SK-N-SH (cell line): Measurements from ENCODE around the gene OR10A4. TPM values are rescaled to one million over a fixed set of nuclear protein-coding genes. Genes with fewer than 3 reads are reported as not detected.

ENCODE experiments used
- CTCF ChIA-PET: fragments of 300-600, 350-600 bp; formaldehyde crosslinking; extraction: SDS; loops from one replicate; lab custom pipeline; 2021; lab: Yijun Ruan, JAX
- POLR2A ChIA-PET: fragments of 350-600 bp; sonication (Branson Sonifier 250); formaldehyde crosslinking; extraction: SDS; loops from one replicate; lab custom pipeline; 2020; ENCODE audit warnings: antibody characterized with exemption, inconsistent platforms; lab: Yijun Ruan, JAX
- DNase-seq: peaks from one replicate; pipeline ENCODE4 v3.0.0; 2012
- H2AFZ ChIP-seq: fragments of 200-600 bp; sonication (generic); 2 replicates; pipeline ENCODE4 v1.8.1; 2016; ENCODE audit warnings: antibody characterized with exemption, mild to moderate bottlenecking, low read depth
- H3F3A ChIP-seq: fragments of 200-600 bp; sonication (generic); replicated peaks from 2 replicates; pipeline ENCODE3; 2016; ENCODE audit warnings: antibody characterized with exemption, mild to moderate bottlenecking; ENCODE audit not compliant: insufficient read depth
- H3K27ac ChIP-seq, 2 experiments: fragments of 200-500 bp in 1 of 2; fragments of 200-600 bp in 1 of 2; sonication (Bioruptor generic) in 1 of 2; sonication (generic), shearing (Covaris generic) in 1 of 2; 2 replicates each; pipeline versions ENCODE4 v1.5.1 to v1.6.1; 2014 to 2016; ENCODE audit warnings: low read depth in 2 of 2, inconsistent platforms in 1 of 2, low read length in 1 of 2, mild to moderate bottlenecking in 1 of 2, mixed read lengths in 1 of 2
- H3K27me3 ChIP-seq: fragments of 200-600 bp; sonication (generic), shearing (Covaris generic); 2 replicates; pipeline ENCODE4 v1.6.1; 2016; ENCODE audit warnings: mixed run types; ENCODE audit not compliant: insufficient read depth
- H3K36me3 ChIP-seq, 2 experiments: fragments of 200-500 bp in 1 of 2; fragments of 200-600 bp in 1 of 2; sonication (Bioruptor generic) in 1 of 2; sonication (generic) in 1 of 2; replicated peaks in 1 of 2; 2 replicates each; pipeline versions ENCODE3 to v1.5.1; 2014 to 2016; ENCODE audit warnings: low read length in 1 of 2, mild to moderate bottlenecking in 1 of 2; ENCODE audit not compliant: insufficient read depth in 2 of 2, control insufficient read depth in 1 of 2
- H3K4me1 ChIP-seq, 2 experiments: fragments of 200-500 bp in 1 of 2; fragments of 200-600 bp in 1 of 2; sonication (Bioruptor generic) in 1 of 2; sonication (generic), shearing (Covaris generic) in 1 of 2; 2 replicates each; pipeline versions ENCODE4 v1.5.1 to v1.6.1; 2014 to 2016; ENCODE audit warnings: low read depth in 1 of 2, low read length in 1 of 2, mixed run types in 1 of 2; ENCODE audit not compliant: insufficient read depth in 2 of 2, control insufficient read depth in 1 of 2
- H3K4me2 ChIP-seq: fragments of 200-600 bp; sonication (generic), shearing (Covaris generic); 2 replicates; pipeline ENCODE4 v1.6.1; 2017; ENCODE audit warnings: mixed run types
- H3K4me3 ChIP-seq, 2 experiments: fragments of 200-500 bp in 1 of 2; fragments of 200-600 bp in 1 of 2; sonication (Bioruptor generic) in 1 of 2; sonication (generic), shearing (Covaris generic) in 1 of 2; 2 replicates each; pipeline versions ENCODE4 v1.5.1 to v1.8.1; 2014 to 2016; ENCODE audit warnings: low read depth in 2 of 2, inconsistent platforms in 1 of 2, low read length in 1 of 2, mild to moderate bottlenecking in 1 of 2, mixed read lengths in 1 of 2, moderate library complexity in 1 of 2
- H3K79me2 ChIP-seq: fragments of 200-600 bp; sonication (generic); 2 replicates; pipeline ENCODE4 v1.8.1; 2017; ENCODE audit warnings: mild to moderate bottlenecking; ENCODE audit not compliant: insufficient read depth
- H3K9ac ChIP-seq: fragments of 200-600 bp; sonication (generic); 2 replicates; pipeline ENCODE4 v1.6.1; 2017; ENCODE audit warnings: mixed run types
- H3K9me2 ChIP-seq: fragments of 200-600 bp; sonication (generic); 2 replicates; pipeline ENCODE4 v1.6.1; 2017; ENCODE audit warnings: mixed run types
- H3K9me3 ChIP-seq: fragments of 200-600 bp; sonication (generic); 2 replicates; pipeline ENCODE4 v1.6.1; 2017; ENCODE audit warnings: mixed run types, mild to moderate bottlenecking, moderate library complexity
- H4K20me1 ChIP-seq: fragments of 200-600 bp; sonication (generic); 2 replicates; pipeline ENCODE4 v1.6.1; 2017; ENCODE audit warnings: mild to moderate bottlenecking, mixed run types; ENCODE audit not compliant: insufficient read depth
- CHD2 ChIP-seq: fragments of 150-350 bp; IDR thresholded peaks from 2 replicates; pipeline ENCODE4 v1.6.1; 2018; ENCODE audit warnings: low read length; ENCODE audit not compliant: partially characterized antibody
- ELF1 ChIP-seq: IDR thresholded peaks from 2 replicates; pipeline ENCODE4 v1.4.0; 2012
- EP300 ChIP-seq, 2 experiments: IDR thresholded peaks; 2 replicates each; pipeline versions ENCODE4 v1.4.0 to v1.6.1; 2012; ENCODE audit warnings: borderline replicate concordance in 1 of 2, low read depth in 1 of 2, low read length in 1 of 2
- FOXJ3 ChIP-seq: sonication (generic); formaldehyde crosslinking; IDR thresholded peaks from 2 replicates; pipeline ENCODE4 v1.5.1; 2020; ENCODE audit warnings: mild to moderate bottlenecking, missing genetic modification reagents
- FOXM1 ChIP-seq: IDR thresholded peaks from 2 replicates; pipeline ENCODE4 v1.4.0; 2012; ENCODE audit warnings: low read depth, mild to moderate bottlenecking
- JUND ChIP-seq: IDR thresholded peaks from 2 replicates; pipeline ENCODE4 v1.4.0; 2012
- MEF2A ChIP-seq: IDR thresholded peaks from 2 replicates; pipeline ENCODE4 v1.4.0; 2012; ENCODE audit warnings: low read depth, borderline replicate concordance
- MXI1 ChIP-seq: IDR thresholded peaks from 2 replicates; pipeline ENCODE4 v1.6.1; 2012; ENCODE audit warnings: mild to moderate bottlenecking, low read depth, low read length, improper control_type of control experiment
- NRF1 ChIP-seq: IDR thresholded peaks from 2 replicates; pipeline ENCODE4 v1.6.1; 2012; ENCODE audit warnings: low read depth, mild to moderate bottlenecking, low read length
- RAD21 ChIP-seq: IDR thresholded peaks from 2 replicates; pipeline ENCODE4 v1.6.1; 2012; ENCODE audit warnings: mild to moderate bottlenecking, low read length
- RCOR1 ChIP-seq: fragments of 150-350 bp; IDR thresholded peaks from 2 replicates; pipeline ENCODE4 v1.6.1; 2017; ENCODE audit warnings: antibody characterized with exemption, low read length
- SIN3A ChIP-seq: IDR thresholded peaks from 2 replicates; pipeline ENCODE4 v1.6.1; 2012; ENCODE audit warnings: low read depth, mild to moderate bottlenecking, low read length, moderate library complexity, borderline replicate concordance
- TEAD4 ChIP-seq: IDR thresholded peaks from 2 replicates; pipeline ENCODE4 v1.4.0; 2012; ENCODE audit warnings: mild to moderate bottlenecking, borderline replicate concordance; ENCODE audit not compliant: insufficient read depth
- WGBS: methylation state at CpG from one replicate; pipeline ENCODE4 v1.1.6; 2017; ENCODE audit warnings: low lambda C conversion rate; 5-methylcytosine and 5-hydroxymethylcytosine counted together
- polyA plus RNA-seq, 3 experiments: library from polyadenylated mRNA; depleted of rRNA; stranded (reverse); fragments of >200 nt; gene quantifications; 2 replicates each; pipeline ENCODE4 v1.2.3, GENCODE V29; 2012
- TF ChIP-seq, protein P1 (sequence below): fragments of 200-600 bp; sonication (generic); IDR thresholded peaks from 2 replicates; pipeline ENCODE4 v1.6.1; 2017; ENCODE audit warnings: antibody characterized with exemption, mild to moderate bottlenecking, moderate library complexity
- TF ChIP-seq, protein P2 (sequence below): IDR thresholded peaks from 2 replicates; pipeline ENCODE4 v1.4.0; 2012; ENCODE audit warnings: low read depth
- TF ChIP-seq, protein P3 (sequence below): fragments of 150-350 bp; IDR thresholded peaks from 2 replicates; pipeline ENCODE4 v1.6.1; 2016; ENCODE audit warnings: mild to moderate bottlenecking, low read depth, low read length
- TF ChIP-seq, protein P4 (sequence below): IDR thresholded peaks from 2 replicates; pipeline ENCODE4 v1.4.0; 2012; ENCODE audit warnings: low read depth, borderline replicate concordance
- TF ChIP-seq, protein P5 (sequence below): IDR thresholded peaks from 2 replicates; pipeline ENCODE4 v1.6.1; 2012; ENCODE audit warnings: mild to moderate bottlenecking, low read depth, low read length, moderate library complexity

Gene OR10A4, protein sequence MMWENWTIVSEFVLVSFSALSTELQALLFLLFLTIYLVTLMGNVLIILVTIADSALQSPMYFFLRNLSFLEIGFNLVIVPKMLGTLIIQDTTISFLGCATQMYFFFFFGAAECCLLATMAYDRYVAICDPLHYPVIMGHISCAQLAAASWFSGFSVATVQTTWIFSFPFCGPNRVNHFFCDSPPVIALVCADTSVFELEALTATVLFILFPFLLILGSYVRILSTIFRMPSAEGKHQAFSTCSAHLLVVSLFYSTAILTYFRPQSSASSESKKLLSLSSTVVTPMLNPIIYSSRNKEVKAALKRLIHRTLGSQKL
- polyA plus RNA-seq (2012; rRNA removed): not detected in 2 replicates
- not detected in 2 replicates for polyA plus RNA-seq (2012; cell fraction: cytosol; rRNA removed)
- not detected in 2 replicates for polyA plus RNA-seq (2012; cell fraction: nucleus; rRNA removed)

DNA sequence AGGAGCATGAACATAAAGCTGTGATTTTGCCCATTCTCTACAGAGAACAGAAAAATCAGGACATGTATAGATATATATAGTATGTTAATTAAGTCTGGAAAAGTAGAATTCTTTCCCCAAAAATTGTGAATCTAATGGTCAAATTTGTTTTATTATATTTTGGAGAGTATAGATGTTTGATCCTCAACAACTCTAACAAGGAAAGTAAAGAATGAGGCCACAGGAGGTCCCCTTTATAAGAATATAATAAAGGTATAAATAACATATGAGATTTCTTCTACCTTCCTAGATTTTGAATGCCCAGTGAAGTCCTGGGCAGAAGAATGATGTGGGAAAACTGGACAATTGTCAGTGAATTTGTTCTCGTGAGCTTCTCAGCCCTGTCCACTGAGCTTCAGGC, at the start of gene OR10A4:
OR10A4 (plus strand) TSS at position 301 of the 400 bp plus-strand sequence; CDS start at position 324, 23 bp downstream.
- Histone ChIP-seq H3K4me2 (no peak within 1 kb of the TSS), H3K36me3 (no peaks in the 10 kb centered on the region), H3K79me2 (no peaks in the 10 kb centered on the region), H3K9ac (no peak within 1 kb of the TSS), H3K4me3 (no peak within 1 kb of the TSS), H3K27me3 (no peaks in the 10 kb centered on the region), H4K20me1 (no peaks in the 10 kb centered on the region), H3K27ac (no peak within 1 kb of the TSS), H3K4me1 (no peaks in the 10 kb centered on the region), H3K9me3 (no peaks in the 10 kb centered on the region), H3F3A (no peaks in the 10 kb centered on the region), H3K9me2 (no peaks in the 10 kb centered on the region), H2AFZ (no peak within 1 kb of the TSS)
- WGBS: 0% methylated on average over 1 of the region's 1 CpG
- TF ChIP-seq ELF1 (no peak), FOXJ3 (CRISPR knock-in tag) (no peak), FOXM1 (no peak), TEAD4 (no peak), CHD2 (no peak), EP300 (IDR thresholded peaks at IDR 0.05; ENCODE audit: borderline replicate concordance in 1 of 2, low read depth in 1 of 2, low read length in 1 of 2) (no peak), SIN3A (no peak), RCOR1 (no peak), MEF2A (no peak), RAD21 (no peak), JUND (no peak), NRF1 (no peak), MXI1 (no peak)
- TF ChIP-seq, protein P1, sequence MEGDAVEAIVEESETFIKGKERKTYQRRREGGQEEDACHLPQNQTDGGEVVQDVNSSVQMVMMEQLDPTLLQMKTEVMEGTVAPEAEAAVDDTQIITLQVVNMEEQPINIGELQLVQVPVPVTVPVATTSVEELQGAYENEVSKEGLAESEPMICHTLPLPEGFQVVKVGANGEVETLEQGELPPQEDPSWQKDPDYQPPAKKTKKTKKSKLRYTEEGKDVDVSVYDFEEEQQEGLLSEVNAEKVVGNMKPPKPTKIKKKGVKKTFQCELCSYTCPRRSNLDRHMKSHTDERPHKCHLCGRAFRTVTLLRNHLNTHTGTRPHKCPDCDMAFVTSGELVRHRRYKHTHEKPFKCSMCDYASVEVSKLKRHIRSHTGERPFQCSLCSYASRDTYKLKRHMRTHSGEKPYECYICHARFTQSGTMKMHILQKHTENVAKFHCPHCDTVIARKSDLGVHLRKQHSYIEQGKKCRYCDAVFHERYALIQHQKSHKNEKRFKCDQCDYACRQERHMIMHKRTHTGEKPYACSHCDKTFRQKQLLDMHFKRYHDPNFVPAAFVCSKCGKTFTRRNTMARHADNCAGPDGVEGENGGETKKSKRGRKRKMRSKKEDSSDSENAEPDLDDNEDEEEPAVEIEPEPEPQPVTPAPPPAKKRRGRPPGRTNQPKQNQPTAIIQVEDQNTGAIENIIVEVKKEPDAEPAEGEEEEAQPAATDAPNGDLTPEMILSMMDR: no peak
- TF ChIP-seq, protein P2, sequence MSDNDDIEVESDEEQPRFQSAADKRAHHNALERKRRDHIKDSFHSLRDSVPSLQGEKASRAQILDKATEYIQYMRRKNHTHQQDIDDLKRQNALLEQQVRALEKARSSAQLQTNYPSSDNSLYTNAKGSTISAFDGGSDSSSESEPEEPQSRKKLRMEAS: no peak
- TF ChIP-seq, protein P3, sequence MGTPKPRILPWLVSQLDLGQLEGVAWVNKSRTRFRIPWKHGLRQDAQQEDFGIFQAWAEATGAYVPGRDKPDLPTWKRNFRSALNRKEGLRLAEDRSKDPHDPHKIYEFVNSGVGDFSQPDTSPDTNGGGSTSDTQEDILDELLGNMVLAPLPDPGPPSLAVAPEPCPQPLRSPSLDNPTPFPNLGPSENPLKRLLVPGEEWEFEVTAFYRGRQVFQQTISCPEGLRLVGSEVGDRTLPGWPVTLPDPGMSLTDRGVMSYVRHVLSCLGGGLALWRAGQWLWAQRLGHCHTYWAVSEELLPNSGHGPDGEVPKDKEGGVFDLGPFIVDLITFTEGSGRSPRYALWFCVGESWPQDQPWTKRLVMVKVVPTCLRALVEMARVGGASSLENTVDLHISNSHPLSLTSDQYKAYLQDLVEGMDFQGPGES: no peak
- TF ChIP-seq, protein P4, sequence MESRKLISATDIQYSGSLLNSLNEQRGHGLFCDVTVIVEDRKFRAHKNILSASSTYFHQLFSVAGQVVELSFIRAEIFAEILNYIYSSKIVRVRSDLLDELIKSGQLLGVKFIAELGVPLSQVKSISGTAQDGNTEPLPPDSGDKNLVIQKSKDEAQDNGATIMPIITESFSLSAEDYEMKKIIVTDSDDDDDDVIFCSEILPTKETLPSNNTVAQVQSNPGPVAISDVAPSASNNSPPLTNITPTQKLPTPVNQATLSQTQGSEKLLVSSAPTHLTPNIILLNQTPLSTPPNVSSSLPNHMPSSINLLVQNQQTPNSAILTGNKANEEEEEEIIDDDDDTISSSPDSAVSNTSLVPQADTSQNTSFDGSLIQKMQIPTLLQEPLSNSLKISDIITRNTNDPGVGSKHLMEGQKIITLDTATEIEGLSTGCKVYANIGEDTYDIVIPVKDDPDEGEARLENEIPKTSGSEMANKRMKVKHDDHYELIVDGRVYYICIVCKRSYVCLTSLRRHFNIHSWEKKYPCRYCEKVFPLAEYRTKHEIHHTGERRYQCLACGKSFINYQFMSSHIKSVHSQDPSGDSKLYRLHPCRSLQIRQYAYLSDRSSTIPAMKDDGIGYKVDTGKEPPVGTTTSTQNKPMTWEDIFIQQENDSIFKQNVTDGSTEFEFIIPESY: no peak
- TF ChIP-seq, protein P5, sequence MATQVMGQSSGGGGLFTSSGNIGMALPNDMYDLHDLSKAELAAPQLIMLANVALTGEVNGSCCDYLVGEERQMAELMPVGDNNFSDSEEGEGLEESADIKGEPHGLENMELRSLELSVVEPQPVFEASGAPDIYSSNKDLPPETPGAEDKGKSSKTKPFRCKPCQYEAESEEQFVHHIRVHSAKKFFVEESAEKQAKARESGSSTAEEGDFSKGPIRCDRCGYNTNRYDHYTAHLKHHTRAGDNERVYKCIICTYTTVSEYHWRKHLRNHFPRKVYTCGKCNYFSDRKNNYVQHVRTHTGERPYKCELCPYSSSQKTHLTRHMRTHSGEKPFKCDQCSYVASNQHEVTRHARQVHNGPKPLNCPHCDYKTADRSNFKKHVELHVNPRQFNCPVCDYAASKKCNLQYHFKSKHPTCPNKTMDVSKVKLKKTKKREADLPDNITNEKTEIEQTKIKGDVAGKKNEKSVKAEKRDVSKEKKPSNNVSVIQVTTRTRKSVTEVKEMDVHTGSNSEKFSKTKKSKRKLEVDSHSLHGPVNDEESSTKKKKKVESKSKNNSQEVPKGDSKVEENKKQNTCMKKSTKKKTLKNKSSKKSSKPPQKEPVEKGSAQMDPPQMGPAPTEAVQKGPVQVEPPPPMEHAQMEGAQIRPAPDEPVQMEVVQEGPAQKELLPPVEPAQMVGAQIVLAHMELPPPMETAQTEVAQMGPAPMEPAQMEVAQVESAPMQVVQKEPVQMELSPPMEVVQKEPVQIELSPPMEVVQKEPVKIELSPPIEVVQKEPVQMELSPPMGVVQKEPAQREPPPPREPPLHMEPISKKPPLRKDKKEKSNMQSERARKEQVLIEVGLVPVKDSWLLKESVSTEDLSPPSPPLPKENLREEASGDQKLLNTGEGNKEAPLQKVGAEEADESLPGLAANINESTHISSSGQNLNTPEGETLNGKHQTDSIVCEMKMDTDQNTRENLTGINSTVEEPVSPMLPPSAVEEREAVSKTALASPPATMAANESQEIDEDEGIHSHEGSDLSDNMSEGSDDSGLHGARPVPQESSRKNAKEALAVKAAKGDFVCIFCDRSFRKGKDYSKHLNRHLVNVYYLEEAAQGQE: no peak
- POLR2A ChIA-PET: no interaction called here
- CTCF ChIA-PET: no interaction called here
- DNase-seq: no peak
